Left lung (tissue), 10 donors: ENCODE results near the gene ARID5B. TPM values are rescaled to one million over a fixed set of nuclear protein-coding genes. Genes with fewer than 3 reads are reported as not detected.

Source experiments
- ATAC-seq: fragments of 200-7000 bp; cut with Tn5 transposase; one replicate; pipeline ENCODE4 v1.9.1; 2020; ENCODE audit warnings: moderate library complexity
- DNase-seq, 4 donors: peaks; one replicate each; pipeline ENCODE4 v3.0.0-alpha.2; 2013 to 2020
- H3K27ac ChIP-seq, 2 donors: fragments of 200-600 bp; sonication (generic) in 1 of 2; one replicate each; pipeline versions ENCODE4 v1.5.0 to v1.8.0; 2020 to 2021
- H3K27me3 ChIP-seq, 2 donors: fragments of 200-600 bp; sonication (generic) in 1 of 2; one replicate each; pipeline versions ENCODE4 v1.5.0 to v1.8.0; 2020 to 2021
- H3K36me3 ChIP-seq, 2 donors: fragments of 200-600 bp; sonication (generic) in 1 of 2; one replicate each; pipeline versions ENCODE4 v1.5.0 to v1.8.0; 2020 to 2021
- H3K4me1 ChIP-seq, 2 donors: fragments of 200-600 bp; one replicate each; pipeline ENCODE4 v1.8.0; 2021
- H3K4me3 ChIP-seq, 2 donors: fragments of 200-600 bp; sonication (generic) in 1 of 2; one replicate each; pipeline versions ENCODE4 v1.5.0 to v1.8.0; 2020 to 2021; ENCODE audit warnings: mild to moderate bottlenecking in 1 of 2
- H3K9me3 ChIP-seq, 2 donors: fragments of 200-600 bp; sonication (generic) in 1 of 2; one replicate each; pipeline versions ENCODE4 v1.5.0 to v1.8.0; 2020 to 2021
- CTCF ChIP-seq, 2 donors: fragments of 200-600 bp; sonication (generic) in 1 of 2; IDR thresholded peaks; one replicate each; pipeline versions ENCODE4 v1.5.0 to v1.8.0; 2021; ENCODE audit warnings: antibody characterized with exemption in 2 of 2
- intact Hi-C, 2 donors: fragments of 100-400 bp; cut with DNase I; formaldehyde crosslinking; loops; one replicate each; pipeline versions ENCODE4 v1.11.2 to v1.14.2; 2022
- polyA plus RNA-seq, 6 donors: library from polyadenylated mRNA; unstranded; fragments of 120-200 nt; gene quantifications; one replicate each; pipeline ENCODE4 v1.2.1, GENCODE V29; 2013; ENCODE audit not compliant: insufficient read length in 6 of 6
- total RNA-seq, 2 donors: library from RNA; stranded (reverse); fragmentation: NEBNext Ultra II Directional; extraction: Animal tissue kit (Norgen Biotek cat#: 25700); gene quantifications; one replicate each; pipeline ENCODE4 v1.2.1, GENCODE V29; 2021
- donor health status: DM: no; HTN: yes; CAD: no.
- donor health status: DM: no; HTN: no; CAD: no.

ARID5B gene
- total and polyA plus RNA-seq, 8 donors, result 29.9 to 51.5 (median 44.4) TPM

- H3K27ac ChIP-seq, result no peak overlapping the region
- H3K4me3 ChIP-seq, result no peak overlapping the region
- no peaks in the 10 kb centered on the region for H3K27me3 ChIP-seq
- TF ChIP-seq CTCF (IDR thresholded peaks at IDR 0.05), result no peak
- intact Hi-C loops, result no loop called here
- no peaks in the 10 kb centered on the region for H3K9me3 ChIP-seq
- no peak for ATAC-seq
- peaks cover 4 to 26% of the 10 kb centered on the region in 2 donors for H3K4me1 ChIP-seq
- DNase-seq, result no peak
- H3K36me3 ChIP-seq, result no peaks in the 10 kb centered on the region
These were observed 210.8 kb downstream of the ARID5B start for GRCh38 chr10:62112300-62112699.

- DNase-seq (no peak), ATAC-seq (peak; percentile 76)
- no peaks in the 10 kb centered on the region for H3K9me3 ChIP-seq
- intact Hi-C loops, result no loop called here
- H3K27ac ChIP-seq, result no peak overlapping the region
- no peak overlapping the region for H3K4me3 ChIP-seq
- H3K36me3 ChIP-seq, result no peaks in the 10 kb centered on the region
- H3K27me3 ChIP-seq, result no peaks in the 10 kb centered on the region
- no peak for TF ChIP-seq CTCF (IDR thresholded peaks at IDR 0.05)
- peaks cover 4 to 26% of the 10 kb centered on the region in 2 donors for H3K4me1 ChIP-seq
These were observed 211.5 kb downstream of the ARID5B start for GRCh38 chr10:62112963-62113362.

GRCh38 chr10:62113680-62114079, 212.2 kb downstream of the ARID5B start:
- Histone ChIP-seq H3K27me3 (no peaks in the 10 kb centered on the region), H3K27ac (no peak overlapping the region), H3K36me3 (no peaks in the 10 kb centered on the region), H3K4me3 (no peak overlapping the region), H3K9me3 (no peaks in the 10 kb centered on the region), H3K4me1 (peaks cover 4 to 21% of the 10 kb centered on the region in 2 donors)
- intact Hi-C loops, result no loop called here
- no peak for TF ChIP-seq CTCF (IDR thresholded peaks at IDR 0.05)
- ATAC-seq, result no peak
- DNase-seq, result no peak

GRCh38 chr10:62115321-62115720, 213.8 kb downstream of the ARID5B start:
- Histone ChIP-seq H3K27me3 (no peaks in the 10 kb centered on the region), H3K27ac (no peak overlapping the region), H3K36me3 (no peaks in the 10 kb centered on the region), H3K4me3 (no peak overlapping the region), H3K4me1 (peaks cover 0 to 5% of the 10 kb centered on the region in 2 donors), H3K9me3 (no peaks in the 10 kb centered on the region)
- no peak for TF ChIP-seq CTCF (IDR thresholded peaks at IDR 0.05)
- ATAC-seq (no peak), DNase-seq (no peak)
- intact Hi-C loops, result no loop called here

GRCh38 chr10:62115842-62116241, 214.3 kb downstream of the ARID5B start:
- intact Hi-C loops, result no loop called here
- Histone ChIP-seq H3K9me3 (no peaks in the 10 kb centered on the region), H3K27me3 (no peaks in the 10 kb centered on the region), H3K36me3 (no peaks in the 10 kb centered on the region), H3K4me3 (no peak overlapping the region), H3K4me1 (no peaks in the 10 kb centered on the region), H3K27ac (no peak overlapping the region)
- ATAC-seq (no peak), DNase-seq (no peak)
- TF ChIP-seq CTCF (IDR thresholded peaks at IDR 0.05), result no peak
